K562 (cell line): Measurements from ENCODE around the gene SYT8. TPM values are rescaled to one million over a fixed set of nuclear protein-coding genes. Genes with fewer than 3 reads are reported as not detected.

Source experiments
- ATAC-seq: fragments of 200-7000 bp; cut with Tn5 transposase; 3 replicates; pipeline ENCODE4 v1.9.1; 2020; ENCODE audit warnings: moderate library complexity
- BruUV-seq: library from RNA; stranded (reverse); fragments of 400-500 nt; replicated peaks from 2 replicates; lab custom pipeline; 2021; lab: Mats Ljungman, UMichigan
- CTCF ChIA-PET: fragments of 300-600 bp; formaldehyde crosslinking; extraction: SDS; loops from one replicate; lab custom pipeline; 2021; ENCODE audit warnings: low intra/inter-chr PET ratio; lab: Yijun Ruan, JAX
- POLR2A ChIA-PET: fragments of 300-600, 350-650 bp; sonication (Branson Sonifier 250); formaldehyde crosslinking; extraction: SDS; loops from one replicate; lab custom pipeline; 2021; ENCODE audit warnings: antibody characterized with exemption, inconsistent platforms; lab: Yijun Ruan, JAX
- DNase-seq, 4 experiments: peaks; one replicate each; pipeline versions ENCODE4 v3.0.0 to v3.0.0-alpha.2; 2011 to 2018; ENCODE audit warnings: low spot score in 3 of 4, mixed read lengths in 3 of 4; ENCODE audit errors: extremely low read depth in 1 of 4
- FAIRE-seq: peaks from 2 replicates; lab custom pipeline; 2011; peaks lifted over from hg19 to GRCh38; lab: Jason Lieb, UNC
- H2AFZ ChIP-seq: 2 replicates; pipeline ENCODE4 v1.6.0; 2011; ENCODE audit warnings: low read depth, low read length, control low read depth, inconsistent platforms
- H3K27ac ChIP-seq: fragments of 200-600 bp; 3 replicates; pipeline ENCODE4 v1.8.0; 2011; ENCODE audit warnings: low read depth, mild to moderate bottlenecking, control low read depth, inconsistent platforms, low read length, moderate library complexity, mixed read lengths; ENCODE audit errors: extremely low read depth
- H3K27me3 ChIP-seq, 2 experiments: fragments of 300-600 bp in 1 of 2; 2 replicates in 1 of 2; 3 replicates in 1 of 2; pipeline versions ENCODE4 v1.6.0 to v1.8.0; 2011; ENCODE audit warnings: inconsistent platforms in 2 of 2, low read length in 2 of 2, mild to moderate bottlenecking in 1 of 2, mixed read lengths in 1 of 2, moderate library complexity in 1 of 2; ENCODE audit not compliant: control insufficient read depth in 2 of 2, insufficient read depth in 2 of 2
- H3K36me3 ChIP-seq: fragments of 300-600 bp; 3 replicates; pipeline ENCODE4 v1.8.0; 2011; ENCODE audit warnings: mild to moderate bottlenecking, low read length, inconsistent platforms; ENCODE audit not compliant: control insufficient read depth, insufficient read depth
- H3K4me1 ChIP-seq, 2 experiments: fragments of 200-600 bp in 1 of 2; replicated peaks in 1 of 2; 2 replicates in 1 of 2; 3 replicates in 1 of 2; pipeline versions ENCODE4 v1.5.1 to v1.8.0; 2011; ENCODE audit warnings: inconsistent platforms in 2 of 2, low read length in 2 of 2, mild to moderate bottlenecking in 1 of 2, mixed read lengths in 1 of 2, moderate library complexity in 1 of 2; ENCODE audit not compliant: control insufficient read depth in 2 of 2, insufficient read depth in 2 of 2
- H3K4me2 ChIP-seq: 2 replicates; pipeline ENCODE4 v1.6.1; 2011; ENCODE audit warnings: low read length, control low read depth, inconsistent platforms, mixed read lengths; ENCODE audit not compliant: insufficient read depth
- H3K4me3 ChIP-seq: fragments of 200-600 bp; sonication (generic), shearing (Covaris generic); 2 replicates; pipeline ENCODE4 v1.5.1; 2016; ENCODE audit warnings: control low read depth, inconsistent platforms
- H3K79me2 ChIP-seq: fragments of 200-600 bp; 3 replicates; pipeline ENCODE4 v1.8.0; 2011; ENCODE audit warnings: low read length, inconsistent platforms; ENCODE audit not compliant: control insufficient read depth, insufficient read depth
- H3K9ac ChIP-seq, 2 experiments: 2 replicates each; pipeline versions ENCODE4 v1.6.0 to v1.6.1; 2011; ENCODE audit warnings: low read depth in 2 of 2, low read length in 2 of 2, control low read depth in 1 of 2, inconsistent platforms in 1 of 2, mild to moderate bottlenecking in 1 of 2, mixed read lengths in 1 of 2; ENCODE audit not compliant: insufficient read depth in 1 of 2
- H3K9me1 ChIP-seq: one replicate; pipeline ENCODE4 v1.6.0; 2011; ENCODE audit warnings: inconsistent platforms, mild to moderate bottlenecking, low read length, moderate library complexity; ENCODE audit not compliant: control insufficient read depth, insufficient read depth
- H3K9me3 ChIP-seq: replicated peaks from 2 replicates; pipeline ENCODE4 v1.5.1; 2011; ENCODE audit warnings: low read depth, low read length, inconsistent platforms; ENCODE audit not compliant: control insufficient read depth, insufficient read depth
- H4K20me1 ChIP-seq: replicated peaks from 2 replicates; pipeline ENCODE4 v1.6.1; 2011; ENCODE audit warnings: low read length, inconsistent platforms, mixed read lengths; ENCODE audit not compliant: control insufficient read depth, insufficient read depth
- EHMT2 ChIP-seq: fragments of 450-650 bp; IDR thresholded peaks from 2 replicates; pipeline ENCODE4 v1.6.1; 2018; ENCODE audit warnings: antibody characterized with exemption
- ILK ChIP-seq: fragments of 450-650 bp; IDR thresholded peaks from 2 replicates; pipeline ENCODE4 v1.6.1; 2016; ENCODE audit warnings: missing genetic modification characterization, low read depth, mild to moderate bottlenecking, missing compliant biosample characterization, moderate library complexity, borderline replicate concordance
- MED1 ChIP-seq: sonication (generic); formaldehyde crosslinking; IDR thresholded peaks from 2 replicates; pipeline ENCODE4 v1.8.1; 2023; ENCODE audit warnings: missing genetic modification reagents, borderline replicate concordance
- NR2F6 ChIP-seq: fragments of 450-650 bp; formaldehyde crosslinking; IDR thresholded peaks from 2 replicates; pipeline ENCODE4 v1.4.0; 2020; ENCODE audit warnings: mild to moderate bottlenecking
- PPARD ChIP-seq: fragments of 250-450 bp; sonication (Bioruptor Pico); IDR thresholded peaks from 2 replicates; pipeline ENCODE4 v1.8.0; 2022; ENCODE audit warnings: inconsistent platforms, mild to moderate bottlenecking, moderate library complexity
- RNF219 ChIP-seq: fragments of 250-450 bp; sonication (Bioruptor Pico); IDR thresholded peaks from 2 replicates; pipeline ENCODE4 v1.5.0; 2022; ENCODE audit warnings: mild to moderate bottlenecking
- SREBF2 ChIP-seq: sonication (generic); formaldehyde crosslinking; IDR thresholded peaks from 2 replicates; pipeline ENCODE4 v1.4.0; 2020; ENCODE audit warnings: mild to moderate bottlenecking, missing genetic modification reagents
- STAT6 ChIP-seq: sonication (generic); formaldehyde crosslinking; IDR thresholded peaks from 2 replicates; pipeline ENCODE4 v1.8.1; 2023; ENCODE audit warnings: mild to moderate bottlenecking, missing genetic modification reagents
- ZNF121 ChIP-seq: sonication (generic); formaldehyde crosslinking; conservative IDR thresholded peaks from 2 replicates; pipeline ENCODE4 v1.8.0; 2022; ENCODE audit warnings: missing genetic modification reagents
- ZNF232 ChIP-seq: sonication (generic); formaldehyde crosslinking; IDR thresholded peaks from 2 replicates; pipeline ENCODE4 v1.8.0; 2022; ENCODE audit warnings: mild to moderate bottlenecking, missing genetic modification reagents
- ZNF395 ChIP-seq: fragments of 200-800 bp; sonication (Bioruptor generic); IDR thresholded peaks from 2 replicates; pipeline ENCODE4 v1.6.1; 2017; ENCODE audit warnings: missing genetic modification characterization, missing compliant biosample characterization
- ZNF507 ChIP-seq: conservative IDR thresholded peaks from 2 replicates; pipeline ENCODE4 v1.6.1; 2017; ENCODE audit warnings: missing genetic modification characterization, missing compliant biosample characterization
- ZNF77 ChIP-seq: fragments of 250-450 bp; sonication (Bioruptor Pico); IDR thresholded peaks from 2 replicates; pipeline ENCODE4 v1.5.0; 2020
- WGBS: fragments of 100-300 bp; shearing (Covaris generic); methylation state at CpG from one replicate; pipeline ENCODE4 v1.1.6; 2016; ENCODE audit warnings: low coverage, mixed read lengths; ENCODE audit not compliant: insufficient coverage; ENCODE audit errors: missing lambda C conversion rate; 5-methylcytosine and 5-hydroxymethylcytosine counted together
- in situ Hi-C: fragments of 300-500 bp; cut with MboI; formaldehyde crosslinking; loops from 4 replicates; pipeline ENCODE4 v1.15.0; 2018; ENCODE audit warnings: inconsistent platforms, mixed read lengths
- intact Hi-C: fragments of 100-400 bp; cut with micrococcal nuclease; formaldehyde crosslinking; loops from 2 replicates; pipeline ENCODE4 v1.14.2; 2022
- polyA plus RNA-seq, 8 experiments: library from polyadenylated mRNA; depleted of rRNA in 4 of 8; stranded (reverse) in 5 of 8; unstranded in 3 of 8; fragments of >200 nt; fragmentation: Nextera tagmentation in 2 of 8; fragmentation: Illumina TruSeq in 1 of 8; extraction: Ambion mirVana in 2 of 8; extraction: Trizol in 1 of 8; gene quantifications; 2 replicates each; pipeline versions ENCODE4 v1.2.1 to v1.2.3, GENCODE V29; 2011 to 2014; ENCODE audit warnings: inconsistent platforms in 1 of 8, missing spikeins in 1 of 8
- total RNA-seq, 7 experiments: library from RNA; depleted of rRNA in 6 of 7; stranded (reverse); fragments of >200 nt in 6 of 7; fragmentation: Illumina TruSeq in 2 of 7; extraction: Trizol in 2 of 7; gene quantifications; 2 replicates each; pipeline versions ENCODE4 v1.2.1 to v1.2.3, GENCODE V29; 2011 to 2021; ENCODE audit warnings: low replicate concordance in 1 of 7

SYT8 gene
- total and polyA plus RNA-seq, 9 of the 15 experiments (the other 6 are each of a cell fraction or from before 2014, with no cell fraction given) = not detected

GRCh38 chr11:1814691-1815090 is 20.1 kb upstream of the SYT8 start (continued):
- TF ChIP-seq RNF219 (CRISPR knock-in tag) (no peak), NR2F6 (CRISPR knock-in tag) (no peak), SREBF2 (CRISPR knock-in tag) (no peak)

DNA sequence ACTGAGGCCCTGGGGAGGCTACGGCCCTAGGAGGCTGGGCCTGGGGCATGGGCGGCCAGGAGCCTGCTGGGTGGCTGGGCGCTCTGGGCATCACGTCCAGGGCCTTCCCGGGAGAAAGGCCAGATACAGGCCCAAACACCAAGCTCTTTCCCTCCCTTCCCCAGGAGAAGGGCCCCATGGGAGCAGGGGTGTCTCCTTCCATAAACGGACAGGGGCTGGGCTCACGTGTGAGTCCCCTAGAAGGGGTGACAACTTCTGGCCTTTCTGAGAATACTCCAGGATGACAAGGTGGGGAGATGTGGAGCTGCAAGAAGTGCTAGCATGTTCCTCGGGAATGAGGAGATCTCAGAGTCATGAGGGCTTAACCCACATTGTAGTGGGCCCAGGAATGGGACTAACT is 19.5 kb upstream of the SYT8 start:
- no peak overlapping the region for H3K9ac ChIP-seq
- H3K4me1 ChIP-seq = no peaks in the 10 kb centered on the region
- no peak overlapping the region for H3K4me2 ChIP-seq
- no peak for DNase-seq
- no peaks in the 10 kb centered on the region for H3K9me1 ChIP-seq
- intact Hi-C loops = no loop called here
- no peaks in the 10 kb centered on the region; the same call in 1 of the 2 replicates for H3K9me3 ChIP-seq
- CTCF ChIA-PET = no interaction called here
- no peak overlapping the region for H3K27ac ChIP-seq
- in situ Hi-C loops = no loop called here
- no peak for ATAC-seq
- H3K79me2 ChIP-seq = no peaks in the 10 kb centered on the region
- no peaks in the 10 kb centered on the region for H4K20me1 ChIP-seq
- no TSS peak for BruUV-seq
- POLR2A ChIA-PET = interaction anchor here (1.2 kb wide), 1 partner anchor 9 kb away, joined by 3 read pairs; no protein-coding TSS in a partner anchor
- no peak overlapping the region for H2AFZ ChIP-seq
- H3K4me3 ChIP-seq = no peak overlapping the region
- no peak for FAIRE-seq
- 4% methylated on average over 8 of the region's 8 CpGs for WGBS
- H3K27me3 ChIP-seq = peaks cover 21 to 45% of the 10 kb centered on the region in 2 experiments
- no peaks in the 10 kb centered on the region for H3K36me3 ChIP-seq
- TF ChIP-seq PPARD (CRISPR knock-in tag) (no peak), ZNF232 (CRISPR knock-in tag) (no peak), EHMT2 (no peak), ZNF395 (no peak), ZNF507 (tag) (no peak), ILK (no peak), ZNF77 (CRISPR knock-in tag) (no peak), ZNF121 (CRISPR knock-in tag) (no peak), STAT6 (no peak), MED1 (CRISPR knock-in tag) (no peak)
